Measurements from ENCODE around the gene RITA1. TPM values are rescaled to one million over a fixed set of nuclear protein-coding genes. Genes with fewer than 3 reads are reported as not detected.

RITA1 gene
- total RNA-seq, 1 donor from 2014 or later, result 19.9 TPM

DNA sequence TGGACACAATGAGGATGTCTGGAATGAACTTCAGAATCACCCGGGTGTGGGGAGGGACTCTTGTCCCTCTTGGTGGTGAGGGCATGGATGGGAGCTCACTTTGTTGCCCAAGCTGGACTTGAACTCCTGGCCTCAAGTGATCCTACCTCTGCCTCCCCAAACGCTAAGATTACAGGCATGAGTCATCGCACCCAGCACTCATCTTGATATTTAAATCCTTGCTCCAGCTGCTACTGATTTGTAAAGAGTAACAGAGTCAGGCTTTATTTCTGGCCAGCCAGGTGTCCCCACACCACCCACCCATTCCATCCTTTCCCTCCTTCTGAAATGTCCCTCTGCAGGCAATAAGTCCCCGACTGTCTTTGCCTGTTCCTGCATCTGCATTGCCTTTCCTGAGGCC is 5.2 kb upstream of the RITA1 start:
- TF ChIP-seq, protein P1, sequence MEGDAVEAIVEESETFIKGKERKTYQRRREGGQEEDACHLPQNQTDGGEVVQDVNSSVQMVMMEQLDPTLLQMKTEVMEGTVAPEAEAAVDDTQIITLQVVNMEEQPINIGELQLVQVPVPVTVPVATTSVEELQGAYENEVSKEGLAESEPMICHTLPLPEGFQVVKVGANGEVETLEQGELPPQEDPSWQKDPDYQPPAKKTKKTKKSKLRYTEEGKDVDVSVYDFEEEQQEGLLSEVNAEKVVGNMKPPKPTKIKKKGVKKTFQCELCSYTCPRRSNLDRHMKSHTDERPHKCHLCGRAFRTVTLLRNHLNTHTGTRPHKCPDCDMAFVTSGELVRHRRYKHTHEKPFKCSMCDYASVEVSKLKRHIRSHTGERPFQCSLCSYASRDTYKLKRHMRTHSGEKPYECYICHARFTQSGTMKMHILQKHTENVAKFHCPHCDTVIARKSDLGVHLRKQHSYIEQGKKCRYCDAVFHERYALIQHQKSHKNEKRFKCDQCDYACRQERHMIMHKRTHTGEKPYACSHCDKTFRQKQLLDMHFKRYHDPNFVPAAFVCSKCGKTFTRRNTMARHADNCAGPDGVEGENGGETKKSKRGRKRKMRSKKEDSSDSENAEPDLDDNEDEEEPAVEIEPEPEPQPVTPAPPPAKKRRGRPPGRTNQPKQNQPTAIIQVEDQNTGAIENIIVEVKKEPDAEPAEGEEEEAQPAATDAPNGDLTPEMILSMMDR (IDR thresholded peaks at IDR 0.05), result no peak
- Mint-ChIP-seq H3K27ac (ENCODE audit: unreplicated experiment) (no peak overlapping the region), H3K9me3 (ENCODE audit: unreplicated experiment) (no peaks in the 10 kb centered on the region), H3K36me3 (ENCODE audit: unreplicated experiment) (peaks cover 44% of the 10 kb centered on the region), H3K27me3 (ENCODE audit: unreplicated experiment) (no peaks in the 10 kb centered on the region), H3K4me1 (ENCODE audit: unreplicated experiment) (peaks cover 14% of the 10 kb centered on the region), H3K4me3 (ENCODE audit: unreplicated experiment) (no peak overlapping the region)
- no peak for DNase-seq (ENCODE audit: extremely low spot score, unreplicated experiment)

DNA sequence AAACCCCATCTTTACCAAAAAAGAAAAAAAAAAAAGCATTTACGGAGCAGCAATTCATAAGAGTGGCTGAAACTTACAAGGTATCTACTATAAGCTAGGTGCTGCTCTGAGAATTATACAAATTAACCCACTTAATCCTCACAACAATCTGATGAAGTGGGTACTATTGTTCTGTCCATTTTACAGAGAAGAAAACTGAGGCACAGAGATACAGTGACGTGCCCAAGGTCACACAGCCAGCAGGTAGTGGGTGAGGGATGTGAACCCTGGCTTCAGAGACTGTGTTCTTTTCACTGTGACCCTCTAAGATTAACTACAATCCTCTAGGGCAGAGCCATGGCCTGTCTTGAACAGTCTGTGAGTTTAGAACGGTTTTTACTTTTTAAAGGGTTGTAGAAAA is 3.5 kb upstream of the RITA1 start:
- H3K36me3 Mint-ChIP-seq (ENCODE audit: unreplicated experiment), result peaks cover 36% of the 10 kb centered on the region
- no peaks in the 10 kb centered on the region for H3K9me3 Mint-ChIP-seq (ENCODE audit: unreplicated experiment)
- H3K4me1 Mint-ChIP-seq (ENCODE audit: unreplicated experiment), result peaks cover 24% of the 10 kb centered on the region
- H3K4me3 Mint-ChIP-seq (ENCODE audit: unreplicated experiment), result no peak overlapping the region
- no peak overlapping the region for H3K27ac Mint-ChIP-seq (ENCODE audit: unreplicated experiment)
- no peaks in the 10 kb centered on the region for H3K27me3 Mint-ChIP-seq (ENCODE audit: unreplicated experiment)
- TF ChIP-seq, protein P1 (IDR thresholded peaks at IDR 0.05), result no peak
- no peak for DNase-seq (ENCODE audit: extremely low spot score, unreplicated experiment)

DNA sequence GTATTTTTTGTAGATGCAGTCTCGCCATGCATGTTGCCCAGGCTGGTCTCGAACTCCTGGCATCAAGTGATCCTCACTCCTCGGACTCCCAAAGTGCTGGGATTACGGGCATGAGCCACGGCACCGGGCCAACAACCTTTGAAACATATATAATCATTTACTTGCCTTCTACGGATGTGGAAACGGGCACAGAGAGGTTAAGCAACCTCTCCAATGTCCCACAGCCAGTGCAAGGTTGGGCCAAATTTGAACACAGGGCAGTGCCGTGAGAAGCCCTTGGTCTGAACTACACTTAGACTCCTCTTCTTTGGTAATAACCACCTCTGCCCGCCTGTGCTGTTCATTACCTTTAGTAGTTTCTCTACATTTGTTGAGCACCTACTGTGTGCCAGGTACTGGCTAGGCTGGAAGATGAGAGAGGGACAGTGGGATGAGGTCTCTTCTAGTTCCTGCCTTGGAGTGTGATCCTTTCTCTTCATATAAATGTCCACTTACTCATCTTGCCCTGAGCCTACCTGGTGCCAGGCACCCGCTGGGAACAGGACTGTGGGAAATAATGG is 2.4 kb upstream of the RITA1 start:
- DNase-seq (ENCODE audit: extremely low spot score, unreplicated experiment), result no peak
- H3K36me3 Mint-ChIP-seq (ENCODE audit: unreplicated experiment), result peaks cover 26% of the 10 kb centered on the region
- peak overlapping the region; percentile 50 for H3K27ac Mint-ChIP-seq (ENCODE audit: unreplicated experiment)
- H3K27me3 Mint-ChIP-seq (ENCODE audit: unreplicated experiment), result no peaks in the 10 kb centered on the region
- peak overlapping the region; percentile 93 for H3K4me3 Mint-ChIP-seq (ENCODE audit: unreplicated experiment)
- TF ChIP-seq, protein P1 (IDR thresholded peaks at IDR 0.05), result no peak
- no peaks in the 10 kb centered on the region for H3K9me3 Mint-ChIP-seq (ENCODE audit: unreplicated experiment)
- H3K4me1 Mint-ChIP-seq (ENCODE audit: unreplicated experiment), result peaks cover 30% of the 10 kb centered on the region

DNA sequence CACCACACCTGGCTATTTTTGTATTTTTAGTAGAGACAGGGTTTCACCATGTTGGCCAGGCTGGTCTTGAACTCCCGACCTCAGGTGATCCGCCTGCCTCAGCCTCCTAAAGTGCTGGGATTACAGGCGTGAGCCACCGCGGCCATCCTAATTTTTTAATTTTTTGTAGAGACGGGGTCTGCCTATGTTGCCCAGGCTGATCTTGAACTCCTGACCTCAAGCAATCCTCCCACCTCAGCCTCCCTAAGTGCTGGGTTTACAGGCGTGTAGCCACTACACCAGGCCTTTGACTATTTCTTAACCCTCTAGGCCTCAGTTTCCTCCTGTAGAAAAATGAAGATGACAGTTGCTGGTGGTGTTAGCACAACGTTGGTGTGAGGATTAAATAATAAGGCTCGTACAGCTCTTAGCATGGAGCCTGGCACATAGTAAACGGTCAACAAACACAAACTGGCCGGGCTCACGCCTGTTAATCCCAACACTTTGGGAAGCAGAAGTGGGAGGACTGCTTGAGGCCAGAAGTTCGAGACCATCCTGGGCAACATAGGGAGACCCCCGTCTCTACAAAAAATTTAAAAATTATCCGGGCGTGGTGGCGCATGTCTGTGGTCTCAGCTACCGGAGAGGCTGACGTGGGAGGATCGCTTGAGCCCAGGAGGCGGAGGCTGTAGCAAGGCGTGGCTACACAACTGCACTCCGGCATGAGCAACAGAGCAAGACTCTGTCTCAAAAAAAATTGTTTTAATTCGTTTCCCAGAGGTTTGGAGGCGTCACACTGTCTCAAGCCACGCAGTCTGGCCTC is 1.2 kb upstream of the RITA1 start:
- H3K27ac Mint-ChIP-seq (ENCODE audit: unreplicated experiment), result peak overlapping the region; percentile 91
- no peak for DNase-seq (ENCODE audit: extremely low spot score, unreplicated experiment)
- no peaks in the 10 kb centered on the region for H3K9me3 Mint-ChIP-seq (ENCODE audit: unreplicated experiment)
- H3K36me3 Mint-ChIP-seq (ENCODE audit: unreplicated experiment), result peaks cover 22% of the 10 kb centered on the region
- peaks cover 32% of the 10 kb centered on the region for H3K4me1 Mint-ChIP-seq (ENCODE audit: unreplicated experiment)
- no peaks in the 10 kb centered on the region for H3K27me3 Mint-ChIP-seq (ENCODE audit: unreplicated experiment)
- H3K4me3 Mint-ChIP-seq (ENCODE audit: unreplicated experiment), result peak overlapping the region; percentile 93
- TF ChIP-seq, protein P1 (IDR thresholded peaks at IDR 0.05), result no peak

DNA sequence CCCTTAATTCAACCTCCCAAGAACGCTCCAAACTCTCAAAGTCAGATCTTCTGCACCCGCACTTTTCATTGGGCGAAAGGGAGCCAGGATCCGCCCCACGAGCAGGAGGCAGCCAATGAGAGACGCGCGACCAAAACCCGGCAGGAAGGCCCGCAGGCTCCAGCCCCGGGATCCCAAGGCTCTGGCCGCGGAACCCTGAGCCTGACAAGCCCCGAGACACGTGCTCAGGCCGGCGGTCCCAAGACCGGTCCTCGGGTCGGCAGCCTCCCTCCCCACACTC is 681 bp upstream of the RITA1 start:
- Mint-ChIP-seq H3K4me1 (ENCODE audit: unreplicated experiment) (peaks cover 33% of the 10 kb centered on the region), H3K9me3 (ENCODE audit: unreplicated experiment) (no peaks in the 10 kb centered on the region), H3K4me3 (ENCODE audit: unreplicated experiment) (peak overlapping the region; percentile 93), H3K27ac (ENCODE audit: unreplicated experiment) (peak overlapping the region; percentile 91), H3K36me3 (ENCODE audit: unreplicated experiment) (peaks cover 21% of the 10 kb centered on the region), H3K27me3 (ENCODE audit: unreplicated experiment) (no peaks in the 10 kb centered on the region)
- TF ChIP-seq, protein P1 (IDR thresholded peaks at IDR 0.05), result no peak
- DNase-seq (ENCODE audit: extremely low spot score, unreplicated experiment), result peak; percentile 94

All from osteocyte (in vitro differentiated cells).